Stimulated activated CD8-positive, alpha-beta memory T cell treated with anti-CD3 and anti-CD28 coated beads, Interleukin-7, amount 100 ng/mL, for 24 hours (primary cell): ENCODE measurements around the gene C14orf180.
"Not testable (repeated sequence)": the region's sequence is repeated elsewhere in the genome, so short reads cannot be mapped to it uniquely, and the experiment has no call there.

ENCODE experiments used
- DNase-seq: peaks from one replicate; pipeline ENCODE4 v3.0.0-alpha.2; 2020; ENCODE audit warnings: low read depth

Gene C14orf180

GRCh38 chr14:104579939-104580338, 375 bp downstream of the C14orf180 start:
- DNase-seq: not testable (repeated sequence)

DNA sequence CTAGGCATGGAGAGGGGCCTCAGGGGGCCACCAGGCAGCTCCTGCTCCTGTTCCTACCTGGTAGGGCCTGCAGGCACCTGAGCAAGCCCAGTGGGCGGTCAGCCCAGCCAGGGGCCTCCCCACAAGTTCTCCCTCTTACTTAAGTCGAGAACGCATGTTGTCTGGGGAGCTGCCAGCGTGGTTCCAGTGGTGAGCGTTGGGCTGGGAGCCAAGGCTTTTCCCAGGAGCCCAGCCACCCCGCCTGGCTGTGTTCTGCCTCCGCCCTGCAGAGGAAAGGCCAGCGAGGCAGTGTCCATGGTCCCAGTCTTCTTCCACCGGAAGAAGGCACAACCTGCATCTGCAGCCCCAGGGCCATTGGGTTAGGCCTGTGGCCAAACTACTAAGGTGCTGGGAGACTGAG, 1.4 kb downstream of the C14orf180 start:
- DNase-seq: no peak

DNA sequence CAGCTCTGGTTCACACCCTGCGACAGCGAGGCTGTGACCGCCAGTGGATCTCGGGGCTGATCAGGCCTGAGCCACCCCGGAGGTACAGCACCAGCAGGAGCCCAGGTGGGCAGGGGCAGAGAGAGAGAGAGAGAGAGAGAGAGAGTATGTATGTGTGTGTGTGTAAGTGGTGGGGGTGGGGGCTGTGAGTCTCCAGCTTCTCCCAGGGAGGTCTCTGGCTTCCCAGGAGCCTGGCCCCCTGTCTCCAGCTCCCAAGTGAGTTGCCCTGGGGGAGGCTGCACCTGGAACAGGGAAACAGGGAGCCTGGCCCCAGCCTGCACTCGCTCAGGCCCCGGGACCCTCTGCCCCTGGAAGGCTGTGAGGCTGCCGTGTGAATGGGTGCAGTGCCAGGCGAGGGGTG, 2.0 kb downstream of the C14orf180 start:
- DNase-seq: no peak

GRCh38 chr14:104582005-104582404, 2.4 kb downstream of the C14orf180 start:
- no peak for DNase-seq

DNA sequence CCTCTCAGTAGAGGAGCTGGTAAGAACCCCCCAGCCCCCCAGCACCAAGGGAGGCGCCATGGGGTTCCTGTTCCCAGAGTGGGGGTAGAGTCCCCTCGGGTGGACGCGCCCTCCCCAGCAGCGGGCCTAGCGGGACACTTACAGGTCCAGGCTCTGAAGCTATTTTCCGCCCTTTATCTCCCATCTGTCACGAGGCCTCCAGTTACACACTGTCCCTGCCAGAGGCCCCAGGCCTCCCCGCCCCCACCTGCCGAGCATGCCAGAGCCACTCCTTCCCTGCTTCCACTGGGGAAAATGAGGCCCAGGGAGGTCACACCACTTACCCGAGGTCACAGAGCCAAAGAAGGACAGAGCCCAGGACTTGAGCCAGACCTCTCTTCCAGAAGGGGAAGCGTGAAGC, 3.1 kb downstream of the C14orf180 start:
- no peak for DNase-seq

GRCh38 chr14:104583424-104584306, 4.1 kb downstream of the C14orf180 start:
- DNase-seq: no peak

DNA sequence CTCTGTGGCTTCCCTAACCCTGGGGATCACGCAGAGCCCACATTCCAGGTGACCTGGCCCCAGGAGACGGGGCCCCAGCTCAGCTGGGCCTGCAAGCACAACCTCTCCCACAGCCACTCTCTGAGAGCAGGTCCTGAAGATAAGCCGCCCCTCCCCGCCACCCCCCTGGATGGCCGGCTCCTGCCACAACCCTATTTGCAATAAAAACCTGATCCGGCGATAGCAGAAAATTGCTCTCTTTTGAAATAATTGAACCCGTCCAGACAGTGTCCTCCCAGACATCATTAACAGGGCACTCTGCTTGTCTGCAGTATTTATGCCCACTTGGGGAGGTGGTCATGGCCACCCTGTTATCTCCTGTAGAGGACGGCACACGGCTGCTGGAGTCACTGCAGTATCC, 5.0 kb downstream of the C14orf180 start:
- DNase-seq: no peak

DNA sequence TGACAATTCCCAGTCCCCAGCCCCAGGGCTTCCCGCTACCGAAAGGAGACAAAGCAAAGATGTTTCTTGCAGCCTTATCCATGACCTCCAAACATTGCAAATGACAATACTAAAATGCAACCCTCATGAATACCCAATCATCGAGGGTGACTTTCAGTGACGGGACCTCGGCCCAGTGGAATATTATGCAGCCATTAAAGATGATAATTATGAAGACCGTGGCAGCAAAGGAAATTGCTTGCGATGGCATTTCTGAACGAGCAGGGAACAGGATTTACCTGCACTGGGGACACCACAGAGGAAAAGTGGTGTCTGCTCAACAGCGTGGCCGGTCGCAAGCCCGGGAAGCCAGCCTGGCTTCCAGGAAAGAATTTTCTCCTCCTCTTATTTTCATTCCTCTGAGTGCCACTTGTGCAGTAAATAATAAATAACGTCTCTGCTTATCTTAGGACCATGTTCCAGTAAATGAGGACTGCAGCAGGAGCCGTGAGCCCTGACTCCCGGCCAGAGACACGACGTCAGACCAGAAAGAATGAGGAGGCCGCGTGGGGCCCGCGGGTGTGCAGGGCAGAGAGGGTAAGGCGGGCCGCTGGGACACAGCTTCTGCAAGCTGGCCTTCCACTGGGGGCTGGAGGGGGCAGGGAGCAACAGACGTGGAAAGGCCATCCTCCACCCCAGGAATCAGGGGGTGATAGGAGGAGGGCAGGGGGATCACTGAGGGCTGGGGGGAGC, 6.6 kb downstream of the C14orf180 start:
- no peak for DNase-seq

GRCh38 chr14:104586832-104587620, 7.5 kb downstream of the C14orf180 start:
- no peak for DNase-seq

DNA sequence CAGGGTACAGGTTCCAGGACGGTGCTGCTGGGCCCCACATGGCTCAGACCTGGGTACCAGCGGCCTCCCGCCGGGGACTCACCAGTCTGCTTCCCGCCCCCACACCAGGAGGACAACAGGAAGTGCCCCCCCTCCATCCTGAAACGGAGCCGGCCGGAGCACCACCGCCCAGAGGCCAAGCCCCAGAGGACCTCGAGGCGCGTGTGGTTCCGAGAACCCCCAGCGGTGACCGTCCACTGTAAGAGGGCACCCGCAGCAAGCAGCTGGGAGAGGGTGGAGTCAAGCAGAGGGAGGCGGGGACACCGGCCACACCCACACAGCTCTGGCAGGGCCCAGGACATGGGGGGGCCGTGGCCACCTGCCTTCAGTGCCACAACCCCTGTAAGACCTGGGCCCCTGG, 8.1 kb downstream of the C14orf180 start:
- no peak for DNase-seq

- no peak for DNase-seq
Measured at GRCh38 chr14:104588066-104588857, 8.7 kb downstream of the C14orf180 start.

DNA sequence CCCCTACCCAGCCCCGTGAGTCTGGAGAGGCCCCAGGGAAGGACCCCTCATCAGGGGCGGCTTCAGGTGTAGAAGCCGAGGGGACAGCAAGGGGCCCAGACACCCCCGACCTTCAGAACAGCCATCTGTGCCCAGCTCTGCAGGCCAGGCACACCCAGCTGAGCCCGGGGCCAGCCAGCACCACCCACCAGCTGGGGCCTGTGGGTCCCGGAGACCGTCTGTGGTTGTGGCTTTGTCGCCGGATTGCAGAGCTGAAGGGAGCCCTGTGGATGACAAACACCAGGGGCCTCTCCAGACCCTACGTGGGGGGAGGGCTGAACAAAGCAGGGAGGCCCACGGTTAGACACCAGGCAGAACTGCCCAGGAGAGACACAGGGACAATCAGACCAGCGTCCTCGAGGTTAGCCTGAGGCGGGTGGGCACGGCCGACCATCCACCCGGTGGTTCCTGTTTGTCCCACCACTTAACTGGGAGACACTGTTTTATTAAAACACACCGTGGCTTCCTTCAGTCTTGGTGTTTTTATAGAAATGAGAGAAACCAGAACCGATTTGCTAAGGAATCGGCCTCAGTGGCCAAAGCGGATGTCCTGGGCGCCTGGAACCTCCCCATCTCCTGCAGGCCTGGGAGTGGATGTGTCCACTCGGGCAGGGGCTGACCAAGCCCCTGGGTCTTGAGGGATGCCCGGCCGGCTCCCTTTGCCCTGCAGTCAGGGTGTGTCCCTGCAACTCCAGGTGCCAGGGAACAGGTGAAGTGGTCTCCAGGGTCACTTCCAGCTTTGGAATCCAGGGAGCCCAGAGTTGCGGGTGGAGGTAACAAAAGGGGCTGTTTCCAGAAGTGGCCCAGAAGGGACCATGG, 10.0 kb downstream of the C14orf180 start:
- DNase-seq: no peak

- DNase-seq: no peak
Measured at GRCh38 chr14:104590240-104590965, 10.8 kb downstream of the C14orf180 start.

DNA sequence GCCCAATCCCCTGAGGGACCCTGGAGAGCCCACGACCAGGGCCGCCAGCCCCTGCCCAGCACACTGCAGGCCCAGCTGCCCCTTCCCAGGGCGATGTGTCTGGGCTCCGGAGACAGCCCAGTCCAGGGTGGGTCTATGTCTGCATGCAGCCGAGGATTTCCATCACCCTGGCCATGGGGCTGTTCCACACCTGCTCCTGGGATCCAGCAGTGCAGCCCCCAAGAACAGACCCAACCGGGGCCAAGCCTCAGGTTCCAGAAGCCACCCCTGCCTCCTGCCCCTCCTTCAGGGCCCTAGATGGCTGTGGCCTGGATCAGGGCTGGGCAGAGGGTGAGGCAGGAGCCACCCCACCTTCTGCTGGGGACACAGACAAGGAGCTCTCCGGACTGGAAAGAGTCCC, 11.5 kb downstream of the C14orf180 start:
- DNase-seq: no peak

GRCh38 chr14:104591506-104592291, 12.1 kb downstream of the C14orf180 start:
- no peak for DNase-seq

DNA sequence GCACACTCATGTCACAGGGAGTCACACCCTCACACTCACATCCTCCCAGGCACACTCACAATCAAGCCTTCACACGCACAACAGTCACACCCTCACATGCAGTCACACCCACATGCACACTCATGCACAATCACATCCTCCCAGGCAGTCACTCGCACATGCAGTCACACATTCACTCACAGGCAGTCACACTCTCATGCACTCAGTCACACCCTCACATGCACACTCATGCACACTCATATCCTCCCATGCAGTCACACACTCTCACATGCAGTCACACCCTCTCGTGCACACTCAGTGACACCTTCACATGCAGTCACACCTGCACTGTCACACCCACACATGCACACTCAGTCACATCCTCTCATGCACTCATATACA, 12.7 kb downstream of the C14orf180 start:
- DNase-seq: no peak

GRCh38 chr14:104592785-104593184, 13.2 kb downstream of the C14orf180 start:
- DNase-seq: no peak

- DNase-seq: no peak
Measured at GRCh38 chr14:104593241-104593701, 13.7 kb downstream of the C14orf180 start.

DNA sequence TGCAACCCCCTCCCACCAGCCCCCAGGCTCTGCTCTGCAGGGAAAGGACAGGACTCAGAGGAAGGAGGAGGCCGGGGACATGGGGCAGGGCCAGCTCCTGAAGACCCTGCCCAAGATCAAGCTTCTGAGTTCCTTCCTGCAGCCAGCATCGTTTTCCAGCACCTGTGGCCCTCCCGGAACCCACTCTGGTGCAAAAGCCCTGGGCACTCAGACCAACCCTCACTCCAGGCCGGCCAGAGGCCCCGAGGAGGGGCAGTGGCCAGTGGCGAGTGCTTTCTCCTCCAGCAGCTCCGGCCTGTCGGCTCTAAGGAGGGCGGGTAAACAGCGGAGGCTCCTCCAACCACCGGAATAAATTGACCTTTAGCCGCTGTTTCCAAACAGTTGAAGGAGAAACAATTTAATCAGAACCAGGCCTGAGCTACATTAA, 14.2 kb downstream of the C14orf180 start:
- DNase-seq: no peak
